Stimulated activated CD8-positive, alpha-beta memory T cell treated with anti-CD3 and anti-CD28 coated beads, Interleukin-12 subunit alpha, Interleukin-12 subunit beta, amount 100 ng/mL, for 1 hour (primary cell): ENCODE data around the gene PRRT4.

Experiments
- DNase-seq: peaks from one replicate; pipeline ENCODE4 v3.0.0-alpha.2; 2020; ENCODE audit warnings: low read depth

Gene PRRT4

GRCh38 chr7:128361411-128362379 is at the start of gene PRRT4:
Gene PRRT4, minus strand, starts transcription at chr7:128361690.
- no peak for DNase-seq

GRCh38 chr7:128410451-128410753 is 48.9 kb upstream of the PRRT4 start:
- DNase-seq: no peak

- peak; percentile 71 for DNase-seq
These were observed 48.3 kb upstream of the PRRT4 start, which contains the start of gene IMPDH1 for GRCh38 chr7:128409596-128410450. Gene IMPDH1, minus strand, starts transcription at chr7:128409982. Its CDS starts 81 bp downstream, at chr7:128409901.

GRCh38 chr7:128408709-128409595 is 47.5 kb upstream of the PRRT4 start:
- DNase-seq: no peak

- no peak for DNase-seq
These were observed 46.5 kb upstream of the PRRT4 start for GRCh38 chr7:128407751-128408708.

- DNase-seq: no peak
These were observed 45.7 kb upstream of the PRRT4 start for GRCh38 chr7:128407233-128407589.

GRCh38 chr7:128406314-128407232 is 45.1 kb upstream of the PRRT4 start:
- no peak for DNase-seq

- DNase-seq: peak; percentile 22
These were observed 44.2 kb upstream of the PRRT4 start for GRCh38 chr7:128405471-128406313.

GRCh38 chr7:128404886-128405470 is 43.5 kb upstream of the PRRT4 start:
- DNase-seq: no peak

GRCh38 chr7:128404143-128404681 is 42.7 kb upstream of the PRRT4 start:
- no peak for DNase-seq

GRCh38 chr7:128403676-128404075 is 42.2 kb upstream of the PRRT4 start:
- DNase-seq: no peak

GRCh38 chr7:128402356-128402755 is 40.9 kb upstream of the PRRT4 start:
- no peak for DNase-seq

GRCh38 chr7:128400566-128400965 is 39.1 kb upstream of the PRRT4 start:
- DNase-seq: no peak

- DNase-seq: no peak
These were observed 38.5 kb upstream of the PRRT4 start for GRCh38 chr7:128399991-128400390.

GRCh38 chr7:128398841-128399135 is 37.3 kb upstream of the PRRT4 start:
- no peak for DNase-seq

- DNase-seq: peak; percentile 29
These were observed 36.7 kb upstream of the PRRT4 start for GRCh38 chr7:128398016-128398840.

- no peak for DNase-seq
These were observed 34.9 kb upstream of the PRRT4 start for GRCh38 chr7:128396357-128396756.
